GM21515 (cell line): ENCODE data around the gene GLS.

Experiments used
- ATAC-seq: cut with Tn5 transposase; IDR thresholded peaks from one replicate; pipeline ENCODE4 v1.9.1; 2021; ENCODE audit not compliant: unreplicated experiment

Gene GLS

GRCh38 chr2:191012346-191012745 is 131.7 kb downstream of the GLS start:
- ATAC-seq: no peak

- ATAC-seq: no peak
Measured at GRCh38 chr2:191012845-191013681, 132.4 kb downstream of the GLS start.

GRCh38 chr2:191013682-191013931 is 133.0 kb downstream of the GLS start:
- ATAC-seq: no peak

GRCh38 chr2:191013932-191014652 is 133.5 kb downstream of the GLS start, which contains the start of gene STAT1:
Gene STAT1 (minus strand): TSS chr2:191014171. CDS start chr2:191010003, 4,168 bp downstream.
- ATAC-seq: peak; percentile 83

- ATAC-seq: no peak
Measured at GRCh38 chr2:191014653-191015020, 134.0 kb downstream of the GLS start.
